Esophagus muscularis mucosa (tissue), 4 donors: Measurements from ENCODE around the gene NDUFA3. TPM values are rescaled to one million over a fixed set of nuclear protein-coding genes. Genes with fewer than 3 reads are reported as not detected.

ENCODE experiments used
- DNase-seq: peaks from one replicate; pipeline ENCODE4 v3.0.0-alpha.2; 2017; ENCODE audit errors: extremely low spot score
- H3K27ac ChIP-seq, 4 donors: fragments of 200-600 bp; sonication (generic); replicated peaks in 1 of 4; 1 replicate in 3 of 4; 2 replicates in 1 of 4; pipeline ENCODE4 v1.5.1; 2016 to 2019; ENCODE audit warnings: mild to moderate bottlenecking in 1 of 4
- H3K27me3 ChIP-seq, 4 donors: fragments of 200-600 bp; sonication (generic); one replicate each; pipeline versions ENCODE4 v1.5.1 to v1.6.0; 2016 to 2019
- H3K36me3 ChIP-seq, 4 donors: fragments of 200-600 bp; sonication (generic); one replicate each; pipeline ENCODE4 v1.5.1; 2016 to 2019
- H3K4me1 ChIP-seq, 4 donors: fragments of 200-600 bp; sonication (generic); one replicate each; pipeline ENCODE4 v1.5.1; 2016 to 2019
- H3K4me3 ChIP-seq, 4 donors: fragments of 200-600 bp; sonication (generic); 1 replicate in 2 of 4; 2 replicates in 2 of 4; pipeline ENCODE4 v1.5.1; 2016 to 2019; ENCODE audit warnings: mild to moderate bottlenecking in 4 of 4, moderate library complexity in 1 of 4
- H3K9me3 ChIP-seq, 4 donors: fragments of 200-600 bp; sonication (generic); 1 replicate in 3 of 4; 2 replicates in 1 of 4; pipeline ENCODE4 v1.5.1; 2016 to 2019
- CTCF ChIP-seq, 3 experiments: fragments of 200-600 bp in 2 of 3; fragments of 450-650 bp in 1 of 3; sonication (generic) in 2 of 3; IDR thresholded peaks; one replicate each; pipeline ENCODE4 v1.5.1; 2017 to 2019; ENCODE audit warnings: antibody characterized with exemption in 3 of 3, mild to moderate bottlenecking in 2 of 3, moderate library complexity in 1 of 3
- EP300 ChIP-seq: sonication (generic); formaldehyde crosslinking; IDR thresholded peaks from one replicate; pipeline ENCODE4 v1.6.1; 2017; ENCODE audit warnings: antibody characterized with exemption
- POLR2A ChIP-seq: fragments of 450-650 bp; IDR thresholded peaks from one replicate; pipeline ENCODE4 v1.6.1; 2017; ENCODE audit warnings: antibody characterized with exemption, moderate library complexity, mild to moderate bottlenecking, low read depth
- POLR2AphosphoS5 ChIP-seq, 2 donors: sonication (generic); formaldehyde crosslinking; IDR thresholded peaks; one replicate each; pipeline ENCODE4 v1.6.1; 2017; ENCODE audit warnings: antibody characterized with exemption in 2 of 2
- WGBS: methylation state at CpG from one replicate; pipeline ENCODE4 v1.1.5; 2018; 5-methylcytosine and 5-hydroxymethylcytosine counted together
- intact Hi-C: fragments of 100-400 bp; cut with DNase I; formaldehyde crosslinking; loops from one replicate; pipeline ENCODE4 v1.15.1; 2023
- total RNA-seq, 4 donors: library from RNA; depleted of rRNA; stranded (reverse); fragments of >200 nt; gene quantifications; one replicate each; pipeline versions ENCODE4 v1.1.0 to v1.2.1, GENCODE V29; 2016

Gene NDUFA3
- total RNA-seq, 4 donors from 2014 or later: 9.1 to 50.9 (median 26.4) TPM

DNA sequence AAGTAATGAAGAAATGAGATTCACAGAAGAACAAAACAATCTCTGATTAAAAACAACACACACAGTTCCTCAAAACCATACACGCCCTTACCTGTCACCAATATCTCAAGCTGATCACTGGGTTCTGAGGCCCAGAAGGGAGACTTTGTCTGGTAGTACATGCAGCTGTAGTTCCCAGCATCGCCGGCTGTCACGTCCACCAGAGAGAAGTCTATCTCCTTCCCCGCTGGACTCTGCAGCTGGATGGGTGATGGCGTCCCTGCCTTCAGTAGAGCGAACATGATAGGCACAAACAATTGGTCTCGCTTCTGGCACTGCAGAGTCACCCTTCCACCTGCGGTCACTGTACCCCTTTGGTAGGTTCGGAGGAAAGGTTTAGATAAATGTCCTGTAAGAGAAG is 28.8 kb upstream of the NDUFA3 start:
- intact Hi-C loops: no loop called here
- no peak overlapping the region for H3K4me3 ChIP-seq
- peaks cover 0 to 11% (median 7%) of the 10 kb centered on the region in 4 donors for H3K9me3 ChIP-seq
- H3K27ac ChIP-seq: no peak overlapping the region
- no peak for DNase-seq
- 88% methylated on average over 8 of the region's 10 CpGs for WGBS
- H3K36me3 ChIP-seq: no peaks in the 10 kb centered on the region
- H3K27me3 ChIP-seq: peaks cover 0 to under 1% (median 0%) of the 10 kb centered on the region in 4 donors
- TF ChIP-seq POLR2AphosphoS5 (IDR thresholded peaks at IDR 0.05): no peak
- no peak for TF ChIP-seq POLR2A
- no peak for TF ChIP-seq CTCF (IDR thresholded peaks at IDR 0.05)
- H3K4me1 ChIP-seq: no peaks in the 10 kb centered on the region

DNA sequence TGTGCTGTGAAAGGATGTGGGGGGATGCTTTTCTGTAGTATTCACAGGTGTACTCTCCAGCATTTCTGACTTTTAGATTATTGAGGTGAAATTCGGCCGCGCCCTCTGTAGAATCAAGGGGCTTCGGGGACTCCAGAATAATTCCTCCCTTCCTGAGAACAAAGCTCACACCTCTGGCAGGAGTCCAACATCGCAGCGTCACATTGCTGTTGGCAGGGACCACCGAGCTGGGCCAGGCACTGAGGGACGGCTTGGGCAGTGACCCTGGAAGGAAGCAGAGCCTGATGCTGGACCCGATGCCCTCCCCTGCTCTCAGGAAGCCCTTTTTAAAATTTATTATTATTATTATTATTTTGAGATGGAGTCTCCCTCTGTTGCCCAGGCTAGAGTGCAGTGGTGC is 27.8 kb upstream of the NDUFA3 start:
- WGBS: 48% methylated on average over 5 of the region's 9 CpGs
- intact Hi-C loops: no loop called here
- TF ChIP-seq POLR2AphosphoS5 (IDR thresholded peaks at IDR 0.05): no peak
- TF ChIP-seq EP300: no peak
- TF ChIP-seq CTCF (IDR thresholded peaks at IDR 0.05): no peak
- no peak for TF ChIP-seq POLR2A

GRCh38 chr19:54077334-54077733 is 25.3 kb upstream of the NDUFA3 start:
- no peak for TF ChIP-seq POLR2AphosphoS5 (IDR thresholded peaks at IDR 0.05)
- no peak for TF ChIP-seq CTCF (IDR thresholded peaks at IDR 0.05)
- TF ChIP-seq EP300: no peak
- TF ChIP-seq POLR2A: no peak
- Histone ChIP-seq H3K4me1 (no peaks in the 10 kb centered on the region), H3K36me3 (no peaks in the 10 kb centered on the region), H3K27ac (no peak overlapping the region), H3K27me3 (no peaks in the 10 kb centered on the region), H3K4me3 (no peak overlapping the region), H3K9me3 (peaks cover 0 to 13% (median 8%) of the 10 kb centered on the region in 4 donors)
- 75% methylated on average over 5 of the region's 5 CpGs for WGBS
- intact Hi-C loops: no loop called here
- DNase-seq: no peak

More for the DNA sequence above, 27.8 kb upstream of the NDUFA3 start:
- no peak for DNase-seq
- no peaks in the 10 kb centered on the region for H3K27me3 ChIP-seq
- no peak overlapping the region for H3K4me3 ChIP-seq
- H3K27ac ChIP-seq: no peak overlapping the region
- no peaks in the 10 kb centered on the region for H3K4me1 ChIP-seq
- H3K36me3 ChIP-seq: no peaks in the 10 kb centered on the region
- peaks cover 0 to 2% (median 0%) of the 10 kb centered on the region in 4 donors for H3K9me3 ChIP-seq

DNA sequence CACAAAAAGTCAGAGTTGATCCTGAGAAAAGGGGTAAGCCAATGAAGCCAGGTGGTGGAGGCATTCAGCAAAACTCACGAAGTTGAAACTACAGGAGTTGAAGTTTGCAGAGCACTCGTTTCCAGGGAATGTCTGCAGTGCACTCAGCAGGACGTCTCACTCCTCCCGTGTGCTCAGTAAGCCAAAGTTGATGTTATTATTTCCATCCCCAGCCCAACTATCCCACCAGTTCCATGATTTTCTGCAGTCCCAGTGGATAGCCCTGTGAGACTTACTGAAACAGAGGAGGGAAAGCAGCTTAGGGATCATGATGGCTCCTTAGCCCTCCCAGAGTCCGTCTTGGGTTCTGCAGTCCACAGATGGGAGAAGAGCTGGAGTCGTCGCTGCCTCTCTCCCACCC is 21.6 kb upstream of the NDUFA3 start, which contains the start of gene TARM1:
Gene TARM1, minus strand, starts transcription at position 334 of the 400 bp plus-strand sequence. Its CDS starts 25 bp downstream, at position 309.
- Histone ChIP-seq H3K27ac (no peak within 1 kb of the TSS), H3K4me1 (no peaks in the 10 kb centered on the region), H3K4me3 (no peak within 1 kb of the TSS), H3K36me3 (no peaks in the 10 kb centered on the region), H3K9me3 (peaks cover 0 to 21% (median 16%) of the 10 kb centered on the region in 4 donors), H3K27me3 (no peaks in the 10 kb centered on the region)
- no peak for DNase-seq
- WGBS: 78% methylated on average over 7 of the region's 7 CpGs
- TF ChIP-seq CTCF (IDR thresholded peaks at IDR 0.05) (no peak), EP300 (no peak), POLR2A (no peak)
- intact Hi-C loops: no loop called here

DNA sequence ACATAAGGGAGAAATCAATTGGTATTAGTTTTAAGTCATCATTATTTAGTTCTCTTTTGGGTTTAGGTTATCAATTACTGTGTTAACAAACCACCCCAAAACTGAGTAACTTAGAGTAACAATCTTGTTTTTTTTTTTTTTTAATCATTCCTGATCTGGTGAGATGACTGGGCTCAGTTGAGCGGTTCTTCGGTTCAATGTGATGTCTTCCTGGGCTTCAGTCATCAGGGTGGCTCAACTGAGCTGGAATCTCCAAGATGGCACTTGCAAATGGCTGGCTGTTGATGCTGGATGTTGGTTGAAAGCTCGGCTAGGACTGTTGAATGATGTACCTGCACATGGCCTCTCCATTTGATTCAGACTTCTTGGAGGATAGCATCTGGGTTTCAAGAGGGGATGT is 18.2 kb upstream of the NDUFA3 start:
- no peaks in the 10 kb centered on the region for H3K36me3 ChIP-seq
- peaks cover 0 to 21% (median 16%) of the 10 kb centered on the region in 4 donors for H3K9me3 ChIP-seq
- H3K4me1 ChIP-seq: no peaks in the 10 kb centered on the region
- peaks cover 0 to 1% (median 0%) of the 10 kb centered on the region in 4 donors for H3K27me3 ChIP-seq
- 90% methylated on average over 3 of the region's 3 CpGs for WGBS
- H3K27ac ChIP-seq: no peak overlapping the region
- TF ChIP-seq POLR2A (no peak), CTCF (IDR thresholded peaks at IDR 0.05) (no peak), POLR2AphosphoS5 (IDR thresholded peaks at IDR 0.05) (no peak), EP300 (no peak)
- no peak for DNase-seq
- no peak overlapping the region for H3K4me3 ChIP-seq
- intact Hi-C loops: no loop called here
